K562 (cell line): ENCODE data around the gene CCM2. TPM values are rescaled to one million over a fixed set of nuclear protein-coding genes. Genes with fewer than 3 reads are reported as not detected.

Experiments used
- ATAC-seq: fragments of 200-7000 bp; cut with Tn5 transposase; 3 replicates; pipeline ENCODE4 v1.9.1; 2020; ENCODE audit warnings: moderate library complexity
- Bru-seq: library from RNA; stranded (reverse); fragments of 400-500 nt; gene quantifications from one replicate; lab custom pipeline; 2021; lab: Mats Ljungman, UMichigan
- BruChase-seq, 2 experiments: library from RNA; stranded (reverse); fragments of 400-500 nt; gene quantifications; one replicate each; lab custom pipeline; 2021; lab: Mats Ljungman, UMichigan
- BruUV-seq: library from RNA; stranded (reverse); fragments of 400-500 nt; replicated peaks from 2 replicates; lab custom pipeline; 2021; lab: Mats Ljungman, UMichigan
- CTCF ChIA-PET: fragments of 300-600 bp; formaldehyde crosslinking; extraction: SDS; loops from one replicate; lab custom pipeline; 2021; ENCODE audit warnings: low intra/inter-chr PET ratio; lab: Yijun Ruan, JAX
- POLR2A ChIA-PET: fragments of 300-600, 350-650 bp; sonication (Branson Sonifier 250); formaldehyde crosslinking; extraction: SDS; loops from one replicate; lab custom pipeline; 2021; ENCODE audit warnings: antibody characterized with exemption, inconsistent platforms; lab: Yijun Ruan, JAX
- DNase-seq, 4 experiments: peaks; one replicate each; pipeline versions ENCODE4 v3.0.0 to v3.0.0-alpha.2; 2011 to 2018; ENCODE audit warnings: low spot score in 3 of 4, mixed read lengths in 3 of 4; ENCODE audit errors: extremely low read depth in 1 of 4
- FAIRE-seq: peaks from 2 replicates; lab custom pipeline; 2011; peaks lifted over from hg19 to GRCh38; lab: Jason Lieb, UNC
- H2AFZ ChIP-seq: 2 replicates; pipeline ENCODE4 v1.6.0; 2011; ENCODE audit warnings: low read depth, low read length, control low read depth, inconsistent platforms
- H3K27ac ChIP-seq: fragments of 200-600 bp; 3 replicates; pipeline ENCODE4 v1.8.0; 2011; ENCODE audit warnings: low read depth, mild to moderate bottlenecking, control low read depth, inconsistent platforms, low read length, moderate library complexity, mixed read lengths; ENCODE audit errors: extremely low read depth
- H3K27me3 ChIP-seq, 2 experiments: fragments of 300-600 bp in 1 of 2; 2 replicates in 1 of 2; 3 replicates in 1 of 2; pipeline versions ENCODE4 v1.6.0 to v1.8.0; 2011; ENCODE audit warnings: inconsistent platforms in 2 of 2, low read length in 2 of 2, mild to moderate bottlenecking in 1 of 2, mixed read lengths in 1 of 2, moderate library complexity in 1 of 2; ENCODE audit not compliant: control insufficient read depth in 2 of 2, insufficient read depth in 2 of 2
- H3K36me3 ChIP-seq: fragments of 300-600 bp; 3 replicates; pipeline ENCODE4 v1.8.0; 2011; ENCODE audit warnings: mild to moderate bottlenecking, low read length, inconsistent platforms; ENCODE audit not compliant: control insufficient read depth, insufficient read depth
- H3K4me1 ChIP-seq, 2 experiments: fragments of 200-600 bp in 1 of 2; replicated peaks in 1 of 2; 2 replicates in 1 of 2; 3 replicates in 1 of 2; pipeline versions ENCODE4 v1.5.1 to v1.8.0; 2011; ENCODE audit warnings: inconsistent platforms in 2 of 2, low read length in 2 of 2, mild to moderate bottlenecking in 1 of 2, mixed read lengths in 1 of 2, moderate library complexity in 1 of 2; ENCODE audit not compliant: control insufficient read depth in 2 of 2, insufficient read depth in 2 of 2
- H3K4me2 ChIP-seq: 2 replicates; pipeline ENCODE4 v1.6.1; 2011; ENCODE audit warnings: low read length, control low read depth, inconsistent platforms, mixed read lengths; ENCODE audit not compliant: insufficient read depth
- H3K4me3 ChIP-seq: fragments of 200-600 bp; sonication (generic), shearing (Covaris generic); 2 replicates; pipeline ENCODE4 v1.5.1; 2016; ENCODE audit warnings: control low read depth, inconsistent platforms
- H3K79me2 ChIP-seq: fragments of 200-600 bp; 3 replicates; pipeline ENCODE4 v1.8.0; 2011; ENCODE audit warnings: low read length, inconsistent platforms; ENCODE audit not compliant: control insufficient read depth, insufficient read depth
- H3K9ac ChIP-seq, 2 experiments: 2 replicates each; pipeline versions ENCODE4 v1.6.0 to v1.6.1; 2011; ENCODE audit warnings: low read depth in 2 of 2, low read length in 2 of 2, control low read depth in 1 of 2, inconsistent platforms in 1 of 2, mild to moderate bottlenecking in 1 of 2, mixed read lengths in 1 of 2; ENCODE audit not compliant: insufficient read depth in 1 of 2
- H3K9me1 ChIP-seq: one replicate; pipeline ENCODE4 v1.6.0; 2011; ENCODE audit warnings: inconsistent platforms, mild to moderate bottlenecking, low read length, moderate library complexity; ENCODE audit not compliant: control insufficient read depth, insufficient read depth
- H3K9me3 ChIP-seq: replicated peaks from 2 replicates; pipeline ENCODE4 v1.5.1; 2011; ENCODE audit warnings: low read depth, low read length, inconsistent platforms; ENCODE audit not compliant: control insufficient read depth, insufficient read depth
- H4K20me1 ChIP-seq: replicated peaks from 2 replicates; pipeline ENCODE4 v1.6.1; 2011; ENCODE audit warnings: low read length, inconsistent platforms, mixed read lengths; ENCODE audit not compliant: control insufficient read depth, insufficient read depth
- ELF1 ChIP-seq: fragments of 200-800 bp; sonication (Bioruptor generic); IDR thresholded peaks from 2 replicates; pipeline ENCODE4 v1.6.1; 2016; ENCODE audit warnings: missing genetic modification characterization, missing compliant biosample characterization
- EZH2 ChIP-seq: IDR thresholded peaks from 2 replicates; pipeline ENCODE4 v1.6.1; 2012; ENCODE audit warnings: low read depth, mild to moderate bottlenecking, inconsistent platforms, low read length, borderline replicate concordance
- NCOA6 ChIP-seq: fragments of 450-650 bp; IDR thresholded peaks from 2 replicates; pipeline ENCODE4 v1.6.1; 2017; ENCODE audit warnings: mild to moderate bottlenecking
- PATZ1 ChIP-seq: fragments of 250-450 bp; sonication (Bioruptor Pico); IDR thresholded peaks from 2 replicates; pipeline ENCODE4 v1.5.0; 2020; ENCODE audit warnings: mild to moderate bottlenecking, borderline replicate concordance
- SIN3B ChIP-seq: fragments of 450-650 bp; IDR thresholded peaks from 2 replicates; pipeline ENCODE4 v1.6.1; 2017; ENCODE audit warnings: low read depth, mild to moderate bottlenecking, moderate library complexity
- SRSF9 ChIP-seq: fragments of 200-400 bp; formaldehyde crosslinking; IDR thresholded peaks from 2 replicates; pipeline ENCODE4 v1.6.1; 2017; ENCODE audit warnings: low read depth, low read length, borderline replicate concordance
- TOE1 ChIP-seq, 2 experiments: fragments of 450-650 bp in 1 of 2; sonication (generic) in 1 of 2; formaldehyde crosslinking in 1 of 2; IDR thresholded peaks; 2 replicates each; pipeline versions ENCODE4 v1.7.1 to v1.8.0; 2016 to 2022; ENCODE audit warnings: borderline replicate concordance in 2 of 2, mild to moderate bottlenecking in 2 of 2, antibody characterized with exemption in 1 of 2, inconsistent platforms in 1 of 2, low read depth in 1 of 2, missing genetic modification reagents in 1 of 2, moderate library complexity in 1 of 2
- ZFX ChIP-seq: sonication (generic); formaldehyde crosslinking; IDR thresholded peaks from 2 replicates; pipeline ENCODE4 v1.8.0; 2022; ENCODE audit warnings: mild to moderate bottlenecking, missing genetic modification reagents, moderate library complexity
- ZNF586 ChIP-seq: fragments of 450-650 bp; formaldehyde crosslinking; conservative IDR thresholded peaks from 2 replicates; pipeline ENCODE4 v1.4.0; 2020; ENCODE audit warnings: mild to moderate bottlenecking, moderate library complexity
- WGBS: fragments of 100-300 bp; shearing (Covaris generic); methylation state at CpG from one replicate; pipeline ENCODE4 v1.1.6; 2016; ENCODE audit warnings: low coverage, mixed read lengths; ENCODE audit not compliant: insufficient coverage; ENCODE audit errors: missing lambda C conversion rate; 5-methylcytosine and 5-hydroxymethylcytosine counted together
- in situ Hi-C: fragments of 300-500 bp; cut with MboI; formaldehyde crosslinking; loops from 4 replicates; pipeline ENCODE4 v1.15.0; 2018; ENCODE audit warnings: inconsistent platforms, mixed read lengths
- intact Hi-C: fragments of 100-400 bp; cut with micrococcal nuclease; formaldehyde crosslinking; loops from 2 replicates; pipeline ENCODE4 v1.14.2; 2022
- long read RNA-seq, 3 experiments: library from polyadenylated mRNA in 2 of 3; library from RNA in 1 of 3; unstranded in 2 of 3; stranded (forward) in 1 of 3; transcript quantifications; one replicate each; pipeline ENCODE4 v2.0.0, GENCODE V29; 2019 to 2022
- polyA minus RNA-seq, 3 experiments: library from RNA; depleted of rRNA, polyadenylated mRNA; stranded (reverse); fragments of >200 nt; gene quantifications; 2 replicates each; pipeline ENCODE4 v1.2.3, GENCODE V29; 2011
- polyA plus RNA-seq, 8 experiments: library from polyadenylated mRNA; depleted of rRNA in 4 of 8; stranded (reverse) in 5 of 8; unstranded in 3 of 8; fragments of >200 nt; fragmentation: Nextera tagmentation in 2 of 8; fragmentation: Illumina TruSeq in 1 of 8; extraction: Ambion mirVana in 2 of 8; extraction: Trizol in 1 of 8; gene quantifications; 2 replicates each; pipeline versions ENCODE4 v1.2.1 to v1.2.3, GENCODE V29; 2011 to 2014; ENCODE audit warnings: inconsistent platforms in 1 of 8, missing spikeins in 1 of 8
- total RNA-seq, 7 experiments: library from RNA; depleted of rRNA in 6 of 7; stranded (reverse); fragments of >200 nt in 6 of 7; fragmentation: Illumina TruSeq in 2 of 7; extraction: Trizol in 2 of 7; gene quantifications; 2 replicates each; pipeline versions ENCODE4 v1.2.1 to v1.2.3, GENCODE V29; 2011 to 2021; ENCODE audit warnings: low replicate concordance in 1 of 7
- TF ChIP-seq, protein P1 (sequence below): fragments of 450-650 bp; formaldehyde crosslinking; IDR thresholded peaks from 2 replicates; pipeline ENCODE4 v1.4.0; 2022; ENCODE audit warnings: missing genetic modification characterization

Gene CCM2
- total RNA-seq (2011; cell fraction: chromatin; rRNA removed; ENCODE audit: low replicate concordance): 44.0 and 75.1 TPM in 2 replicates
- total RNA-seq (2011; cell fraction: nucleolus; rRNA removed): 40.9 and 43.2 TPM in 2 replicates
- total RNA-seq (2011; cell fraction: nucleoplasm; rRNA removed): 50.7 and 64.6 TPM in 2 replicates
- 38.6 and 46.5 TPM in 2 replicates for total RNA-seq (2014; rRNA removed)
- total RNA-seq (2014; rRNA removed; fragmentation: Illumina TruSeq; extraction: Trizol): 9.5 and 12.4 TPM in 2 replicates
- total RNA-seq (2015; rRNA removed; fragmentation: Illumina TruSeq; extraction: Trizol): 15.8 and 17.9 TPM in 2 replicates
- 33.9 and 35.2 TPM in 2 replicates for total RNA-seq (2021)
- polyA plus RNA-seq (2011; rRNA removed): 28.8 and 35.2 TPM in 2 replicates
- 33.7 and 78.6 TPM in 2 replicates for polyA plus RNA-seq (2011; cell fraction: cytosol; rRNA removed)
- polyA plus RNA-seq (2011; cell fraction: nucleus; rRNA removed): 40.1 and 81.8 TPM in 2 replicates
- polyA plus RNA-seq (2012): 28.0 and 45.2 TPM in 2 replicates
- 25.9 and 30.9 TPM in 2 replicates for polyA plus RNA-seq (2014; fragmentation: Illumina TruSeq; extraction: Trizol)
- polyA plus RNA-seq (2014; fragmentation: Nextera tagmentation; extraction: Ambion mirVana): 1 to 10 TPM in 1 of 2 experiments, under 1 TPM in 1; 0.41 to 2.0 TPM
- 29.3 and 36.1 TPM in 2 replicates for polyA plus RNA-seq (2014; rRNA removed)
- 15.6 and 28.1 TPM in 2 replicates for polyA minus RNA-seq (2011; rRNA and poly(A)+ RNA removed)
- polyA minus RNA-seq (2011; cell fraction: cytosol; rRNA and poly(A)+ RNA removed): 27.2 and 30.5 TPM in 2 replicates
- polyA minus RNA-seq (2011; cell fraction: nucleus; rRNA and poly(A)+ RNA removed): 15.8 and 18.1 TPM in 2 replicates
- Bru-seq, nascent RNA: percentile 84 among the genes with signal in this experiment
- BruChase-seq, experiment 1, labeled RNA remaining after a 2-hour chase: percentile 71 among the genes with signal in this experiment
- percentile 66 among the genes with signal in this experiment for BruChase-seq, experiment 2, labeled RNA remaining after a 6-hour chase
- long read RNA-seq, experiment 1, transcript CCM2-218 (9 exons, 1,719 nt): minor isoform, 35 of 252 reads
- long read RNA-seq, experiment 1, transcript CCM2-219 (8 exons, 1,620 nt): minor isoform, 10 of 252 reads
- long read RNA-seq, experiment 1, transcript CCM2-201 (10 exons, 1,894 nt): major isoform, 108 of 252 reads
- long read RNA-seq, experiment 1, transcript CCM2-203 (10 exons, 1,983 nt): minor isoform, 8 of 252 reads
- long read RNA-seq, experiment 1, partial matches to known transcripts: 28 of 252 reads
- long read RNA-seq, experiment 1, other reads (novel, unspliced or antisense): 62 of 252 reads
- long read RNA-seq, experiment 2, transcript CCM2-201 (10 exons, 1,894 nt): major isoform, 13 of 41 reads
- long read RNA-seq, experiment 2, partial matches to known transcripts: 13 of 41 reads
- long read RNA-seq, experiment 2, other reads (novel, unspliced or antisense): 8 of 41 reads
- long read RNA-seq, experiment 3, transcript CCM2-201 (10 exons, 1,894 nt): major isoform, 9 of 27 reads
- long read RNA-seq, experiment 3, partial matches to known transcripts: 1 of 27 reads
- long read RNA-seq, experiment 3, other reads (novel, unspliced or antisense): 10 of 27 reads

GRCh38 chr7:45000093-45001032 is at the start of gene CCM2:
Gene CCM2 (plus strand): TSS chr7:45000201. CDS start chr7:45000334, 133 bp downstream.
- DNase-seq (peak in 1 of 4 experiments; percentile 57), ATAC-seq (peak; percentile 31), FAIRE-seq (peak; percentile 37)
- BruUV-seq: no TSS peak
- intact Hi-C loops: no loop called here
- Histone ChIP-seq H3K4me3 (peak within 1 kb of the TSS; percentile 69), H2AFZ (peak within 1 kb of the TSS; percentile 90), H3K4me2 (peak within 1 kb of the TSS; percentile 97), H3K27ac (peak within 1 kb of the TSS; percentile 97), H3K36me3 (peaks cover 19% of the 10 kb centered on the region; the same call in 2 of the 3 replicates), H4K20me1 (peaks cover 7% of the 10 kb centered on the region), H3K9me3 (no peaks in the 10 kb centered on the region), H3K9me1 (no peaks in the 10 kb centered on the region), H3K4me1 (peaks cover 22 to 33% of the 10 kb centered on the region in 2 experiments), H3K9ac (peak within 1 kb of the TSS; percentile 94 to 97), H3K27me3 (no peaks in the 10 kb centered on the region), H3K79me2 (peaks cover 64% of the 10 kb centered on the region)
- ChIA-PET CTCF (no interaction called here), POLR2A (interaction anchor here (0.6 to 4.4 kb wide), 15 partner anchors 10 to 165 kb away, joined by 3 to 14 read pairs (median 3); partner anchors contain the start of gene TBRG4)
- 0% methylated on average over 23 of the region's 77 CpGs for WGBS
- in situ Hi-C loops: no loop called here
- TF ChIP-seq EZH2 (no peak), PATZ1 (CRISPR knock-in tag) (no peak), SIN3B (no peak), NCOA6 (no peak), SRSF9 (no peak), ELF1 (tag) (peak; percentile 86), ZFX (CRISPR knock-in tag) (peak; percentile 47), TOE1 (IDR thresholded peaks at IDR 0.05; ENCODE audit: borderline replicate concordance) (no peak), TOE1 (CRISPR knock-in tag; IDR thresholded peaks at IDR 0.05; ENCODE audit: borderline replicate concordance, low read depth) (no peak), ZNF586 (CRISPR knock-in tag) (no peak)
- TF ChIP-seq, protein P1, sequence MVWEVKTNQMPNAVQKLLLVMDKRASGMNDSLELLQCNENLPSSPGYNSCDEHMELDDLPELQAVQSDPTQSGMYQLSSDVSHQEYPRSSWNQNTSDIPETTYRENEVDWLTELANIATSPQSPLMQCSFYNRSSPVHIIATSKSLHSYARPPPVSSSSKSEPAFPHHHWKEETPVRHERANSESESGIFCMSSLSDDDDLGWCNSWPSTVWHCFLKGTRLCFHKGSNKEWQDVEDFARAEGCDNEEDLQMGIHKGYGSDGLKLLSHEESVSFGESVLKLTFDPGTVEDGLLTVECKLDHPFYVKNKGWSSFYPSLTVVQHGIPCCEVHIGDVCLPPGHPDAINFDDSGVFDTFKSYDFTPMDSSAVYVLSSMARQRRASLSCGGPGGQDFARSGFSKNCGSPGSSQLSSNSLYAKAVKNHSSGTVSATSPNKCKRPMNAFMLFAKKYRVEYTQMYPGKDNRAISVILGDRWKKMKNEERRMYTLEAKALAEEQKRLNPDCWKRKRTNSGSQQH (CRISPR knock-in tag): no peak
